Urinary bladder (tissue), 4 donors: ENCODE measurements around the gene LYSMD3. TPM values are rescaled to one million over a fixed set of nuclear protein-coding genes. Genes with fewer than 3 reads are reported as not detected.
"Not testable (repeated sequence)": the region's sequence is repeated elsewhere in the genome, so short reads cannot be mapped to it uniquely, and the experiment has no call there.

Experiments
- DNase-seq: peaks from one replicate; pipeline ENCODE4 v3.0.0-alpha.2; 2015; ENCODE audit errors: extremely low spot score
- H3K27ac ChIP-seq: one replicate; pipeline ENCODE4 v1.5.1; 2013; ENCODE audit warnings: low read depth, mild to moderate bottlenecking, moderate library complexity
- H3K36me3 ChIP-seq: one replicate; pipeline ENCODE4 v1.6.1; 2013; ENCODE audit warnings: mild to moderate bottlenecking, moderate library complexity; ENCODE audit not compliant: insufficient read depth
- H3K4me1 ChIP-seq: one replicate; pipeline ENCODE4 v1.6.1; 2013; ENCODE audit warnings: mild to moderate bottlenecking, moderate library complexity; ENCODE audit not compliant: insufficient read depth
- H3K4me3 ChIP-seq: one replicate; pipeline ENCODE4 v1.5.1; 2013; ENCODE audit warnings: low read depth, low read length
- WGBS: extraction: QIAGEN DNeasy Blood & Tissue Kit; methylation state at CpG from one replicate; pipeline ENCODE4 v1.1.7; 2013; 5-methylcytosine and 5-hydroxymethylcytosine counted together
- polyA plus RNA-seq: library from polyadenylated mRNA; stranded (reverse); fragments of 200-250 nt; gene quantifications from one replicate; pipeline ENCODE4 v1.2.3, GENCODE V29; 2013
- total RNA-seq: library from RNA; depleted of rRNA; stranded (reverse); fragments of >200 nt; gene quantifications from one replicate; pipeline ENCODE4 v1.2.3, GENCODE V29; 2014
- donor health status: healthy with polysubstance abuse.
- donor health status: healthy.

Gene LYSMD3
- total RNA-seq (48.1 TPM), polyA plus RNA-seq (10.3 TPM)

DNA sequence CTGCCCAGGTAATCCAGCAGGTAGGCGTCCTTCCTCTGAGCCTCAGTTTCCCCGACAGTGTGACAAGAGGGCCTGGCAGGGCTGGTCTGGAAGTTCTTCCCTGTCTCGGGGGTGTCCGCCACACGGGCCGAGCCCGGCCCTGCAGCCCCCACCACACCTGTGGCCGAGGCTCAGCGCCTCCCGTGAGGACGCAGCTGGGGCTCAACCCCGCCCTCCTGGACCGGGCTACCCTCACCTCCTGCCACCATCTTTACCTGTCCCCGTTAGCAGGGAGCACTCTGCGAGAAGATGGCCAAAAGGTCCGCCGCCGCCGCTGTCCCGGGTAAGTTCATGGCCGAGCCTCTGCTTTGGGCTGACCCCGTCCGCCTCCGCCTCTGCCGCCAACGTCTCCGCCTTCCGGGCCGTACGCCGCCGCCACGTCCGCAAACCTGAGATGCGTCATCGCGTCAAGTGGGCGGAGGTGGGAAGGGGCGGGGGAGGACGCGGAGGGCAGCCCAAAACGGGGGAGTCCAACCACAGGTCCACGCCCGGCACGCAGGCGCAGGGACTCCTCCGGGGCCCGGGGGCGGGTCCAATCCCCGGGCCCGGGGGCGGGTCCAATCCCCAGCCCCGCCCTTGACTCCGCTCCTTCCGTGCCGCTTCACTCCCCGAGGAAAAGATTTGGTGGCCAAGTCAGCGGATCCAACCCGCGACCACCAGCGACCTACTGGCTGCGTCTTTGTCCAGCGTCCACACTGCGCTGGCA is at the start of gene LYSMD3:
TSS of gene LYSMD3 (minus strand) at position 391 of the 745 bp plus-strand sequence. CDS start 4,295 bp downstream, outside the sequence.
- Histone ChIP-seq H3K27ac (peak within 1 kb of the TSS; percentile 85), H3K36me3 (no peaks in the 10 kb centered on the region), H3K4me1 (no peaks in the 10 kb centered on the region), H3K4me3 (peak within 1 kb of the TSS; percentile 70)
- under 1% methylated on average over 64 of the region's 64 CpGs for WGBS
- peak; percentile 88 for DNase-seq

DNA sequence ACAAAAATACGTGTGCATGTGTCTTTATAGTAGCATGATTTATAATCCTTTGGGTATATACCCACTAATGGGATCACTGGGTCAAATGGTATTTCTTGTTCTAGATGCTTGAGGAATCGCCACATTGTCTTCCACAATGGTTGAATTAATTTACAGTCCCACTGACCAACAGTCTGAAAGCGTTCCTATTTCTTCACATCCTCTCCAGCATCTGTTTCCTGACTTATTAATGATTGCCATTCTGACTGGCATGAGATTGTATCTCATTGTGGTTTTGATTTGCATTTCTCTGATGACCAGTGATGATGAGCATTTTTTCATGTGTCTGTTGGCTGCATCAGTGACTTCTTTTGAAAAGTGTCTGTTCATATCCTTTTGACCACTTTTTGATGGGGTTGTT is 47.2 kb upstream of the LYSMD3 start:
- H3K36me3 ChIP-seq, DNase-seq, H3K27ac ChIP-seq, H3K4me3 ChIP-seq, H3K4me1 ChIP-seq: not testable (repeated sequence)
- WGBS, result 83% methylated on average over 3 of the region's 3 CpGs

DNA sequence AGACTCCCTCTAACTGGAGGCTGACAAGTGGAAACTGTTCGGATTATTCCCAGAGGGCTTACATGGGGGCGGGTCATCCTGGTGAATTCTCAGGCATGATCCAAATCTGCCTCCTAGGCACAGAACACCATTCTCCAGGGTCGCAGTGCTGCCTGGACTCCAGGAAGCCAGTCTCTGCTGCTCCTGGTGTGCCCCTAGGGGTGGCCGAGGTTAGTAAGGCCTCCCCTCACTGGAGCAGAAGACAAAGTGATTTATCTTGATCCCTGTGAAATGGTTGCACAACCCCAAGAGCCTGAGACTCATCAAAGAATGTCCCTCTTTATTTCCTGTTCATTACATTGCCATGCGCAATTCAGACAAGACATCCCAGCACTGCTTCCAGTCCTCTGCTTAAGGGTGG is 46.3 kb upstream of the LYSMD3 start:
- no peak overlapping the region for H3K27ac ChIP-seq
- DNase-seq, result no peak
- no peaks in the 10 kb centered on the region for H3K4me1 ChIP-seq
- 88% methylated on average over 5 of the region's 5 CpGs for WGBS
- H3K36me3 ChIP-seq, result no peaks in the 10 kb centered on the region
- H3K4me3 ChIP-seq, result no peak overlapping the region

DNA sequence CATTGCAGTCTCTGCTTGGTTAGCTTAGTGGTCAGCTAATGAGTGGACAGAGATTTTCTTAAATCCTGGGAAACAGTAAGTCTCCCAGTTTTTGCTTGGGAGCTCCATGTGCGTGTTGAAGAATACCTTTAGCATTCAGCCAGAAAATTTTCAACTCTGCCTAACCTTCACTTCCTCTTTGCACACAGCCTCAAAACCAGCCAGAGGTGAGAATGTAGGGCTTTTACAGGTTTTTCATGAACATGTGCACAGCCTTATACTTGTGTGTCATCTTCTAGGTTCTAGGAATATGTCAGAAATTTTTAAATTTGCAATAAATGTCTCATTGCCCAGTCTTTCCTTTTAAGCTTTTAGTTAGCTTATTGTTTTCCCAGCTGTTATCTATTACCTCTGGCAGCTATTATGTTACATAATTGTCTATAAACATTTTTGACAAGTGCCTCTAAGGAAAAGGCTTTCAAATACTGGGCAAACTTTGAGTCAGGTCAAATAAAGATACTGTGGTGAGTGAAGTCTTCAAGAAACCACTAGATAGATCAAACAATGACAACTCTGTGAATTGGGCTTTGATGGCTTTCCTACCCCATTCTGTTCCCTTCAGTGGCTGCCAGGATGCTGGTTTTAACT is 41.9 kb upstream of the LYSMD3 start:
- 80% methylated on average over 1 of the region's 1 CpG for WGBS
- Histone ChIP-seq H3K4me1 (no peaks in the 10 kb centered on the region), H3K36me3 (no peaks in the 10 kb centered on the region), H3K27ac (no peak overlapping the region), H3K4me3 (no peak overlapping the region)
- DNase-seq, result no peak

DNA sequence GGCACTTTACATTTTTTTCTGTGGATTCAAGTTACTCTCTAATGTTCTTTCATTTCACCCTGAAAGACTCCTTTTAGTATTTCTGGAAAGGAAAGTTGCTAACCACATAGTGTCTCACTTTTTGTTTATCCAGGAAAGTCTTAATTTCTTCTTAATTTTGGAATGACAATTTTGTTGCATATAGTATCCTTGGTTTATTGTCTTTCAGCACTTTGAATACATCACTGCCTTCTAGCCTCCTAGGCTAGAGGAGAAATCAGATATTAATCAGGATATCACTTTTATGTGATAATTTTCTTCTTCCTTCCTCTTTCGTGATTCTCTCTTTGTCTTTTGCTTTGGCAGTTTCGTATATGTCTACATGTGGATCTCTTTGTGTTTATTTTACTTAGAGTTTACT is 40.6 kb upstream of the LYSMD3 start:
- WGBS, result 72% methylated on average over 2 of the region's 2 CpGs
- Histone ChIP-seq H3K4me1 (no peaks in the 10 kb centered on the region), H3K36me3 (no peaks in the 10 kb centered on the region), H3K4me3 (no peak overlapping the region), H3K27ac (no peak overlapping the region)
- no peak for DNase-seq

- WGBS, result 81% methylated on average over 1 of the region's 1 CpG
- Histone ChIP-seq H3K27ac (no peak overlapping the region), H3K4me1 (no peaks in the 10 kb centered on the region), H3K4me3 (no peak overlapping the region), H3K36me3 (no peaks in the 10 kb centered on the region)
- no peak for DNase-seq
Measured at GRCh38 chr5:90569084-90569483, 39.7 kb upstream of the LYSMD3 start.

- WGBS, result 92% methylated on average over 3 of the region's 3 CpGs
- Histone ChIP-seq H3K27ac (no peak overlapping the region), H3K36me3 (no peaks in the 10 kb centered on the region), H3K4me1 (no peaks in the 10 kb centered on the region), H3K4me3 (no peak overlapping the region)
- DNase-seq, result no peak
Measured at GRCh38 chr5:90565491-90565890, 36.1 kb upstream of the LYSMD3 start.

DNA sequence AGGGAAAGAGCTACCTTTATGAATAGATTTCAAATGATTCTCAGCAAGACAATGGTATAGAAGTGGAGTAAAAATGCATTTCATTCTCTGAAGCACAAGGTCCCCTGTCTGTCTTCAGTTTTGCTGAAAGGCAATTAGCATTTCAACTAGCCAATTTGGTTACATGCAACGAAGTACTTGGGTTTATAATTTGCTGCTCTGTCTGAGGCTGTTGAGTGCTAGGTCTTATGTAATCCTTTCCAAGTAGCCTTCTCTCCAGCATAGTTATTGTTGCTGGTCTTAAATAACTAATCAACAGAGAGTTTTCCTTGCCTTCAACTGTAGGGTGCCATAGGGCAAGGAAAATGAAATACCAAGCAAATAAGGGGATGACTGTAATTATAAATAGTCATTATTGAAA is 33.7 kb upstream of the LYSMD3 start:
- WGBS, result 28% methylated on average over 1 of the region's 1 CpG
- no peaks in the 10 kb centered on the region for H3K36me3 ChIP-seq
- H3K4me3 ChIP-seq, result no peak overlapping the region
- no peak overlapping the region for H3K27ac ChIP-seq
- no peaks in the 10 kb centered on the region for H3K4me1 ChIP-seq
- DNase-seq, result no peak

DNA sequence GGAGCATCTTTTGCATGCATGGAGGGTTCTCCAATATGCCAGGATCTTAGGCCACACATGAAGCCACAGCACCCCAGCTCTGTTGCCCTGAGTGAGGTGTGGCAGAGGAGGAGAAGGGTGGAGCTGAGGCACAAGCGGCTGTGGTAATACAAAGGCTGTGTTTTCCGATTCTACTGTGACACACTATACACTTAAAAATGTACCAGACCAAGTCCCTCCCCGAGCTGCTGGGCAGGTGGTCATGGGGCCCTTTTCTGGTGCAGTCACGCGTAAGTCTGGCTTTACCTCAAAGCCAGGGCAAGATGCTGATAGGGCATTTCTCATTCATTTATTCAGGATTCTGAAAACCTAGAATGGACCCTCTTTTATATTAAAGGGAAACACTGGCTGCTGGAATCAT is 33.0 kb upstream of the LYSMD3 start:
- Histone ChIP-seq H3K36me3 (no peaks in the 10 kb centered on the region), H3K4me1 (no peaks in the 10 kb centered on the region), H3K4me3 (no peak overlapping the region), H3K27ac (no peak overlapping the region)
- no peak for DNase-seq
- 58% methylated on average over 5 of the region's 5 CpGs for WGBS

- DNase-seq, result no peak
- Histone ChIP-seq H3K27ac (no peak overlapping the region), H3K36me3 (no peaks in the 10 kb centered on the region), H3K4me1 (no peaks in the 10 kb centered on the region), H3K4me3 (no peak overlapping the region)
- 40% methylated on average over 1 of the region's 1 CpG for WGBS
Measured at GRCh38 chr5:90561766-90562165, 32.4 kb upstream of the LYSMD3 start.

DNA sequence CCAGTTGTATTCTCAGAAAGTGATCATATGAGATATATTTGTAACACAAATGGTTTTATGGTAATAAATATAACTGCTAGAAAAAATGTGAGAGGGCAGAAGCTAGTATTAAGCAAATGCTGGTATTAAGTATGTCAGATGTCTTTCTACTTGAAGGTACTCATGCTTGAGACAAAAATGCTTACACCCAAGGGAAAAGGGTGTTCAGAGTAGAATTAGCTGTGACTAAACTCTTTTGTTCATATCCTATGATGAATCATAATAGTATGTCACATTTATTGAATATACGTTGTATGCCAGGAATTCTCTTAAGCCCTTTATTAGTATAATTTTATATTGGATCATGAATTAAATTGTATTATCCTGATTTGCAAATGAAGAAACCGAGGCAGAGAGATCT is 31.4 kb upstream of the LYSMD3 start:
- H3K4me3 ChIP-seq, result no peak overlapping the region
- WGBS, result 64% methylated on average over 2 of the region's 2 CpGs
- no peak overlapping the region for H3K27ac ChIP-seq
- no peak for DNase-seq
- no peaks in the 10 kb centered on the region for H3K36me3 ChIP-seq
- H3K4me1 ChIP-seq, result no peaks in the 10 kb centered on the region

DNA sequence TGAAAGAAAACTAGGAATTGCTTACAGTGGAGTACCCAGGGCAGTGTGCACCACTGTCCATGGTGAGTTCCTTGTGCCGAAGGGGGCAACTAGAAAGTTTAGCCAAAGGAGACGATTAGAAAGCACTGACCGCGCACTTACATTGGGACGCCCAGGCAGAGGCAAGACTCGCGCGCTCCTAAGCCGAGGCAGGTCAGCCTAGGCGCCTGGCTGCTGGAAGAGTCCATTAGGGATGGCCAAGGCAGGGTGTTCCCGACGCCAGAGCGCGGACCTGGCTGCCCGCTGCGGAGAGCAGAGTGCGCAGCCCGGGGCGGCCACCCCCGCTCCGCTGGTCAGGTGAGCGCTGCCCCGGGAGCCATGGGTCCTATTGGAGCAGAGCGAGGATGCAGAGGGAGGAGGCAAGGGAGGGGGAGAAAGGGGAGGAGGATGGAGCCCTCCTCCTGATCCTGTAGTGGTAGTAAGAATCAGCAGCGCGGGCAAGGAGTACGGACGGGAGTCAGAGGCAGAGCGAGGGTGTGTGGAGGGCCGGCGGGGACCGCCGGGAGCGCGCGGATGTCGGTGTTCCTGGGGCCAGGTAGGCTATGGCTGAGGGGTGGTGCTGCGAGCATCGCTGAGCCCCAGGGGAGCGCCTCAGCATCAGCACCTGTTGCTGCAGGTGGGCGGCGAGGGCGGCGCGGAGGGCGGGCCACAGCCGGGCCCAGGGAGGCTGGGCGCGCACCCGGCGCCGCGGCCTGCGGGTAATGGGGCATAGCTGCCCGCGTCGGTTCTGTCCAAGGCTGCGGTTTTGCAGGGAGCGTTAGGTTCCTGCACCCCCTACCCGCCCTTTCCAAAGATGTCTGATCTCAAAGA is 29.2 kb upstream of the LYSMD3 start, which contains the start of gene ADGRV1:
TSS of gene ADGRV1 (plus strand) at position 454 of the 849 bp plus-strand sequence. CDS start at position 553, 99 bp downstream.
- DNase-seq, result peak; percentile 57

DNA sequence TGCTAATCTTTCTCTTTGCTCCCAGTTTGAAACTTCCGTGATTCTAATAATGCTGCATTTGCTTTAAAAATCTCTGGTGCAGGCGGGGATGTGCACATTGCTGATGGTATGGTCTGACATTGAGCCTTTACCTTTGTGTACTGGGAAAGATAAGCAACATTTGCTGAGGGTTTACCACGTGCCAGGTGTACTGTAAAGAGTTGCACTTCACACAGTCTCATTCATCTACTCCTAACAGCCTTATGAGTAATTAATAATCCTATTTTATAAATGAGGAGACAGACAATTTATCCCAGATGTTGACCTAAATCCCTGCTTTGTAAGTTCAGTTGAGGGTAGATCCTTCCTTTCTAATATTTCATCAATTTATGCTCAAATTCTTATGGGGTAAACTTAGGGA is 28.5 kb upstream of the LYSMD3 start:
- Histone ChIP-seq H3K4me1 (no peaks in the 10 kb centered on the region), H3K4me3 (no peak overlapping the region), H3K36me3 (no peaks in the 10 kb centered on the region), H3K27ac (no peak overlapping the region)
- no peak for DNase-seq
- 4% methylated on average over 3 of the region's 3 CpGs for WGBS

More for the DNA sequence above, 29.2 kb upstream of the LYSMD3 start, which contains the start of gene ADGRV1:
- Histone ChIP-seq H3K4me1 (no peaks in the 10 kb centered on the region), H3K27ac (no peak within 1 kb of the TSS), H3K4me3 (peak within 1 kb of the TSS; percentile 25), H3K36me3 (no peaks in the 10 kb centered on the region)
- WGBS, result under 1% methylated on average over 60 of the region's 60 CpGs
